ENCODE results near the gene NFATC2IP. TPM values are rescaled to one million over a fixed set of nuclear protein-coding genes. Genes with fewer than 3 reads are reported as not detected.

NFATC2IP gene
- total and polyA plus RNA-seq, 10 of the 15 experiments (the other 5 are each of a cell fraction or from before 2014, with no cell fraction given) = 12.2 to 93.9 (median 46.9) TPM

Other genes with a start within 250 kb of the NFATC2IP start
Only the 7 nearest of the 10 such genes appear.
- gene TUFM, start 104.6 kb upstream of the NFATC2IP start, total RNA-seq (2014; rRNA removed) = 245 and 274 TPM in 2 replicates
- 145 and 161 TPM in 2 replicates for gene TUFM, start 104.6 kb upstream of the NFATC2IP start, total RNA-seq (2014; rRNA removed; fragmentation: Illumina TruSeq; extraction: Trizol)
- gene TUFM, start 104.6 kb upstream of the NFATC2IP start, total RNA-seq (2021) = 258 and 260 TPM in 2 replicates
- 68.9 and 117 TPM in 2 replicates for gene TUFM, start 104.6 kb upstream of the NFATC2IP start, polyA plus RNA-seq (2011; rRNA removed)
- gene TUFM, start 104.6 kb upstream of the NFATC2IP start, polyA plus RNA-seq (2014; fragmentation: Illumina TruSeq; extraction: Trizol) = 92.2 and 172 TPM in 2 replicates
- gene TUFM, start 104.6 kb upstream of the NFATC2IP start, polyA plus RNA-seq (2014; fragmentation: Nextera tagmentation; extraction: Ambion mirVana) = 100 to 1,000 TPM in 1 of 2 experiments, 10 to 100 TPM in 1; 23.4 to 101 TPM
- gene TUFM, start 104.6 kb upstream of the NFATC2IP start, polyA plus RNA-seq (2014; rRNA removed) = 191 and 231 TPM in 2 replicates
- 100 to 1,000 TPM; 336 to 354 TPM for gene TUFM, start 104.6 kb upstream of the NFATC2IP start, polyA plus RNA-seq (2016; fragmentation: Nextera tagmentation; extraction: Ambion mirVana)
- gene SH2B1, start 87.1 kb upstream of the NFATC2IP start, total RNA-seq (2014; rRNA removed) = 18.4 and 18.5 TPM in 2 replicates
- gene SH2B1, start 87.1 kb upstream of the NFATC2IP start, total RNA-seq (2014; rRNA removed; fragmentation: Illumina TruSeq; extraction: Trizol) = 9.8 and 10.6 TPM in 2 replicates
- 34.9 and 42.1 TPM in 2 replicates for gene SH2B1, start 87.1 kb upstream of the NFATC2IP start, total RNA-seq (2021)
- gene SH2B1, start 87.1 kb upstream of the NFATC2IP start, polyA plus RNA-seq (2011; rRNA removed) = 6.7 and 17.8 TPM in 2 replicates
- 9.9 and 16.6 TPM in 2 replicates for gene SH2B1, start 87.1 kb upstream of the NFATC2IP start, polyA plus RNA-seq (2014; fragmentation: Illumina TruSeq; extraction: Trizol)
- gene SH2B1, start 87.1 kb upstream of the NFATC2IP start, polyA plus RNA-seq (2014; fragmentation: Nextera tagmentation; extraction: Ambion mirVana) = under 1 TPM; 0.18 to 0.46 TPM
- 34.9 and 44.3 TPM in 2 replicates for gene SH2B1, start 87.1 kb upstream of the NFATC2IP start, polyA plus RNA-seq (2014; rRNA removed)
- 1 to 10 TPM; 6.0 to 6.8 TPM for gene SH2B1, start 87.1 kb upstream of the NFATC2IP start, polyA plus RNA-seq (2016; fragmentation: Nextera tagmentation; extraction: Ambion mirVana)
- gene ATP2A1, start 72.4 kb upstream of the NFATC2IP start, total RNA-seq (2014; rRNA removed) = 0.28 and 0.38 TPM in 2 replicates
- gene ATP2A1, start 72.4 kb upstream of the NFATC2IP start, total RNA-seq (2014; rRNA removed; fragmentation: Illumina TruSeq; extraction: Trizol) = 0.28 and 1.6 TPM in 2 replicates
- gene ATP2A1, start 72.4 kb upstream of the NFATC2IP start, total RNA-seq (2021) = 0.96 and 1.1 TPM in 2 replicates
- 0.35 and 0.62 TPM in 2 replicates for gene ATP2A1, start 72.4 kb upstream of the NFATC2IP start, polyA plus RNA-seq (2011; rRNA removed)
- gene ATP2A1, start 72.4 kb upstream of the NFATC2IP start, polyA plus RNA-seq (2014; fragmentation: Illumina TruSeq; extraction: Trizol) = 0.54 and 1.8 TPM in 2 replicates
- under 1 TPM; 0.13 to 0.37 TPM for gene ATP2A1, start 72.4 kb upstream of the NFATC2IP start, polyA plus RNA-seq (2014; fragmentation: Nextera tagmentation; extraction: Ambion mirVana)
- 0.77 and 1.3 TPM in 2 replicates for gene ATP2A1, start 72.4 kb upstream of the NFATC2IP start, polyA plus RNA-seq (2014; rRNA removed)
- 1 to 10 TPM; 1.5 to 1.7 TPM for gene ATP2A1, start 72.4 kb upstream of the NFATC2IP start, polyA plus RNA-seq (2016; fragmentation: Nextera tagmentation; extraction: Ambion mirVana)
- 31.1 and 32.8 TPM in 2 replicates for gene RABEP2, start 25.7 kb upstream of the NFATC2IP start, total RNA-seq (2014; rRNA removed)
- gene RABEP2, start 25.7 kb upstream of the NFATC2IP start, total RNA-seq (2014; rRNA removed; fragmentation: Illumina TruSeq; extraction: Trizol) = 8.6 and 9.4 TPM in 2 replicates
- gene RABEP2, start 25.7 kb upstream of the NFATC2IP start, total RNA-seq (2021) = 25.1 and 29.3 TPM in 2 replicates
- 5.0 and 10.5 TPM in 2 replicates for gene RABEP2, start 25.7 kb upstream of the NFATC2IP start, polyA plus RNA-seq (2011; rRNA removed)
- 0.22 and 3.1 TPM in 2 replicates for gene RABEP2, start 25.7 kb upstream of the NFATC2IP start, polyA plus RNA-seq (2014; fragmentation: Illumina TruSeq; extraction: Trizol)
- under 1 TPM; 0.47 to 0.69 TPM for gene RABEP2, start 25.7 kb upstream of the NFATC2IP start, polyA plus RNA-seq (2014; fragmentation: Nextera tagmentation; extraction: Ambion mirVana)
- 32.0 and 32.1 TPM in 2 replicates for gene RABEP2, start 25.7 kb upstream of the NFATC2IP start, polyA plus RNA-seq (2014; rRNA removed)
- gene RABEP2, start 25.7 kb upstream of the NFATC2IP start, polyA plus RNA-seq (2016; fragmentation: Nextera tagmentation; extraction: Ambion mirVana) = 10 to 100 TPM; 26.8 to 33.2 TPM
- 93.0 and 99.7 TPM in 2 replicates for gene CD19, start 19.0 kb upstream of the NFATC2IP start, total RNA-seq (2014; rRNA removed)
- gene CD19, start 19.0 kb upstream of the NFATC2IP start, total RNA-seq (2014; rRNA removed; fragmentation: Illumina TruSeq; extraction: Trizol) = 41.5 and 45.1 TPM in 2 replicates
- 86.1 and 91.6 TPM in 2 replicates for gene CD19, start 19.0 kb upstream of the NFATC2IP start, total RNA-seq (2021)
- 32.1 and 53.9 TPM in 2 replicates for gene CD19, start 19.0 kb upstream of the NFATC2IP start, polyA plus RNA-seq (2011; rRNA removed)
- 38.0 and 62.8 TPM in 2 replicates for gene CD19, start 19.0 kb upstream of the NFATC2IP start, polyA plus RNA-seq (2014; fragmentation: Illumina TruSeq; extraction: Trizol)
- gene CD19, start 19.0 kb upstream of the NFATC2IP start, polyA plus RNA-seq (2014; fragmentation: Nextera tagmentation; extraction: Ambion mirVana) = 1 to 10 TPM; 1.2 to 7.0 TPM
- gene CD19, start 19.0 kb upstream of the NFATC2IP start, polyA plus RNA-seq (2014; rRNA removed) = 125 and 129 TPM in 2 replicates
- 100 to 1,000 TPM in 1 of 2 experiments, 10 to 100 TPM in 1; 98.1 to 114 TPM for gene CD19, start 19.0 kb upstream of the NFATC2IP start, polyA plus RNA-seq (2016; fragmentation: Nextera tagmentation; extraction: Ambion mirVana)
- 13.2 and 16.7 TPM in 2 replicates for gene SPNS1, start 23.8 kb downstream of the NFATC2IP start, total RNA-seq (2014; rRNA removed)
- gene SPNS1, start 23.8 kb downstream of the NFATC2IP start, total RNA-seq (2014; rRNA removed; fragmentation: Illumina TruSeq; extraction: Trizol) = 3.7 and 4.1 TPM in 2 replicates
- 26.5 and 27.8 TPM in 2 replicates for gene SPNS1, start 23.8 kb downstream of the NFATC2IP start, total RNA-seq (2021)
- 2.7 and 4.8 TPM in 2 replicates for gene SPNS1, start 23.8 kb downstream of the NFATC2IP start, polyA plus RNA-seq (2011; rRNA removed)
- 2.5 and 7.2 TPM in 2 replicates for gene SPNS1, start 23.8 kb downstream of the NFATC2IP start, polyA plus RNA-seq (2014; fragmentation: Illumina TruSeq; extraction: Trizol)
- 1 to 10 TPM in 1 of 2 experiments, under 1 TPM in 1; 0.16 to 2.3 TPM for gene SPNS1, start 23.8 kb downstream of the NFATC2IP start, polyA plus RNA-seq (2014; fragmentation: Nextera tagmentation; extraction: Ambion mirVana)
- 21.4 and 22.5 TPM in 2 replicates for gene SPNS1, start 23.8 kb downstream of the NFATC2IP start, polyA plus RNA-seq (2014; rRNA removed)
- 10 to 100 TPM; 27.4 to 37.6 TPM for gene SPNS1, start 23.8 kb downstream of the NFATC2IP start, polyA plus RNA-seq (2016; fragmentation: Nextera tagmentation; extraction: Ambion mirVana)
- 1.7 and 2.0 TPM in 2 replicates for gene LAT, start 34.1 kb downstream of the NFATC2IP start, total RNA-seq (2014; rRNA removed)
- 2.0 and 2.2 TPM in 2 replicates for gene LAT, start 34.1 kb downstream of the NFATC2IP start, total RNA-seq (2014; rRNA removed; fragmentation: Illumina TruSeq; extraction: Trizol)
- gene LAT, start 34.1 kb downstream of the NFATC2IP start, total RNA-seq (2021) = 4.0 and 6.9 TPM in 2 replicates
- 3.3 and 5.3 TPM in 2 replicates for gene LAT, start 34.1 kb downstream of the NFATC2IP start, polyA plus RNA-seq (2011; rRNA removed)
- gene LAT, start 34.1 kb downstream of the NFATC2IP start, polyA plus RNA-seq (2014; fragmentation: Illumina TruSeq; extraction: Trizol) = 1.6 and 2.0 TPM in 2 replicates
- gene LAT, start 34.1 kb downstream of the NFATC2IP start, polyA plus RNA-seq (2014; fragmentation: Nextera tagmentation; extraction: Ambion mirVana) = 1 to 10 TPM in 1 of 2 experiments, under 1 TPM in 1; 0.39 to 1.2 TPM
- 4.5 and 8.0 TPM in 2 replicates for gene LAT, start 34.1 kb downstream of the NFATC2IP start, polyA plus RNA-seq (2014; rRNA removed)
- gene LAT, start 34.1 kb downstream of the NFATC2IP start, polyA plus RNA-seq (2016; fragmentation: Nextera tagmentation; extraction: Ambion mirVana) = 1 to 10 TPM; 1.7 to 4.0 TPM